Lower leg skin (tissue), 3 donors: Measurements from ENCODE around the gene HERC2.

Experiments
- CTCF ChIP-seq, 3 donors: fragments of 450-650 bp; IDR thresholded peaks; one replicate each; pipeline ENCODE4 v1.5.1; 2016; ENCODE audit warnings: antibody characterized with exemption in 3 of 3, mild to moderate bottlenecking in 3 of 3, moderate library complexity in 2 of 3
- POLR2A ChIP-seq, 2 donors: fragments of 450-650 bp; IDR thresholded peaks; one replicate each; pipeline ENCODE4 v1.6.1; 2016 to 2017; ENCODE audit warnings: antibody characterized with exemption in 2 of 2, mild to moderate bottlenecking in 1 of 2, moderate library complexity in 1 of 2

- no peak for TF ChIP-seq CTCF (IDR thresholded peaks at IDR 0.05)
- no peak for TF ChIP-seq POLR2A (IDR thresholded peaks at IDR 0.05)
These were observed 222.3 kb downstream of the HERC2 start for GRCh38 chr15:28099555-28100140.
